ENCODE results near the gene CD44. TPM values are rescaled to one million over a fixed set of nuclear protein-coding genes. Genes with fewer than 3 reads are reported as not detected.

The CD44 gene
- total RNA-seq, 4 donors from 2014 or later = 211 to 319 (median 266) TPM

DNA sequence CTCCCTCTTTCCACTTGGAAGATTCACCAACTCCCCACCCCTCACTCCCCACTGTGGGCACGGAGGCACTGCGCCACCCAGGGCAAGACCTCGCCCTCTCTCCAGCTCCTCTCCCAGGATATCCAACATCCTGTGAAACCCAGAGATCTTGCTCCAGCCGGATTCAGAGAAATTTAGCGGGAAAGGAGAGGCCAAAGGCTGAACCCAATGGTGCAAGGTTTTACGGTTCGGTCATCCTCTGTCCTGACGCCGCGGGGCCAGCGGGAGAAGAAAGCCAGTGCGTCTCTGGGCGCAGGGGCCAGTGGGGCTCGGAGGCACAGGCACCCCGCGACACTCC, 397 bp upstream of the CD44 start:
- Histone ChIP-seq H3K9me3 (no peaks in the 10 kb centered on the region), H3K27me3 (no peaks in the 10 kb centered on the region), H3K27ac (peak overlapping the region; percentile 73 to 95 (median 94)), H3K36me3 (no peaks in the 10 kb centered on the region), H3K4me1 (peaks cover 0 to 41% (median 8%) of the 10 kb centered on the region in 3 donors), H3K4me3 (peak overlapping the region; percentile 64 to 87)
- 0 to 7% methylated on average over 2 to 9 of the region's 16 CpGs for WGBS, 2 donors (ENCODE audit: low coverage in 1 of 2)
- TF ChIP-seq EP300 (IDR thresholded peaks at IDR 0.05) (no peak), POLR2AphosphoS5 (IDR thresholded peaks at IDR 0.05) (no peak), POLR2A (IDR thresholded peaks at IDR 0.05) (no peak)
- TF ChIP-seq, protein P1, sequence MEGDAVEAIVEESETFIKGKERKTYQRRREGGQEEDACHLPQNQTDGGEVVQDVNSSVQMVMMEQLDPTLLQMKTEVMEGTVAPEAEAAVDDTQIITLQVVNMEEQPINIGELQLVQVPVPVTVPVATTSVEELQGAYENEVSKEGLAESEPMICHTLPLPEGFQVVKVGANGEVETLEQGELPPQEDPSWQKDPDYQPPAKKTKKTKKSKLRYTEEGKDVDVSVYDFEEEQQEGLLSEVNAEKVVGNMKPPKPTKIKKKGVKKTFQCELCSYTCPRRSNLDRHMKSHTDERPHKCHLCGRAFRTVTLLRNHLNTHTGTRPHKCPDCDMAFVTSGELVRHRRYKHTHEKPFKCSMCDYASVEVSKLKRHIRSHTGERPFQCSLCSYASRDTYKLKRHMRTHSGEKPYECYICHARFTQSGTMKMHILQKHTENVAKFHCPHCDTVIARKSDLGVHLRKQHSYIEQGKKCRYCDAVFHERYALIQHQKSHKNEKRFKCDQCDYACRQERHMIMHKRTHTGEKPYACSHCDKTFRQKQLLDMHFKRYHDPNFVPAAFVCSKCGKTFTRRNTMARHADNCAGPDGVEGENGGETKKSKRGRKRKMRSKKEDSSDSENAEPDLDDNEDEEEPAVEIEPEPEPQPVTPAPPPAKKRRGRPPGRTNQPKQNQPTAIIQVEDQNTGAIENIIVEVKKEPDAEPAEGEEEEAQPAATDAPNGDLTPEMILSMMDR (IDR thresholded peaks at IDR 0.05) = no peak
- no peak for ATAC-seq

DNA sequence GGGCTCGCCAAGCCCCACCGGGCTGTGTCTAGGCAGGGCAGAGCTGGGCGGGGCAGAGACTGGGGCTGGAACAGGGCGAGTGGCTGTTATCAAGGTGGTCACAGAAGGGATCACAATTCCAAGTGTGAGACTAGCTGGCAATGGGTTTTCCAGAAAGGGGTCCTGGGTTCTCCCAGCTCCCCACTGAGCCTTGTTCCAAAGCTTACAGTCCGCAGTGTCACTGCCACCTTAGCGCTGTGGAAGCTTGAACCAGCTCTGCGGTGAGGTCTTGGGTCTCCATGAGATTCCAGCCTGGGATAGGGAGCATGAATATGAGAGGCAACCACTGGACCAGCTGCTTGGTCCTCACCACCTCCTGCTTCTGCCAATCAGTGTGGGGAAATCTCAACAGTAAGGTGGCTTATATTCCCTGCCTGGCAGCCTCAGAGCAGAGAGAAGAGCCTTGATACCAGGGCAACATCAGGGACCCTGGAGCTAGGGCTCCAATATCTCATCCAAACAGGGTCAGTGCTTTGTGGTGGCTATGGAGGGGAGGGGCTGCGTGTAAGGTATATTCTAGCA, 831 bp downstream of the CD44 start:
- Histone ChIP-seq H3K27ac (peak overlapping the region; percentile 73 to 95 (median 94)), H3K4me3 (peak overlapping the region; percentile 64 to 87), H3K27me3 (no peaks in the 10 kb centered on the region), H3K9me3 (no peaks in the 10 kb centered on the region), H3K36me3 (no peaks in the 10 kb centered on the region), H3K4me1 (peaks cover 0 to 53% (median 17%) of the 10 kb centered on the region in 3 donors)
- TF ChIP-seq POLR2A (IDR thresholded peaks at IDR 0.05) = no peak
- TF ChIP-seq POLR2AphosphoS5 (IDR thresholded peaks at IDR 0.05) = peak; percentile 3
- TF ChIP-seq, protein P1 (IDR thresholded peaks at IDR 0.05) = no peak
- ATAC-seq = peak; percentile 56
- WGBS, 2 donors (ENCODE audit: low coverage in 1 of 2) = 13% methylated on average over 3 of the region's 8 CpGs; no CpG with 5 or more reads in 1 of the 2 donors

DNA sequence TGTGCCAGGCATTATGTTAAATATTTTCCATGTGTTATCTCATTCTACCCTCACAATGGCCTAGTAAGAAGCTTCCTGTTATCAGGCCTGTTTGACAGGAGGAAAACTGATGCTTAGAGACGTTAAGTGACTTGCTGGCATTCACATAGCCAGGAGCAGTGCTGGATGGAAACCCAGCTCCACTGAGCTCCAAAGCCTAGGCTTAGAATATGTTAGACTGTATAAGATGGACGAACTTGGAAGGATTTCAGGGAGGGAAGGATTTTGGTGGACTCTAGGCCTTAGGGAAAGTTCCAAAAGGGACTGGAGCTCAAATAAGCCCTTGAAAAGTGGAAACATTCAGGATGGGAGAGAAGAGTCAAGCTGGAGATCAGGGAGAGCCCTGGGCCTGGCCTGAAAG, 2.1 kb downstream of the CD44 start:
- no peak for ATAC-seq
- peak overlapping the region; percentile 35 to 95 (median 94) for H3K27ac ChIP-seq
- H3K4me3 ChIP-seq = peak overlapping the region; percentile 64 to 87
- no peaks in the 10 kb centered on the region for H3K36me3 ChIP-seq
- 0% methylated on average over 2 of the region's 2 CpGs for WGBS, 2 donors (ENCODE audit: low coverage in 1 of 2)
- H3K9me3 ChIP-seq = no peaks in the 10 kb centered on the region
- TF ChIP-seq POLR2AphosphoS5 (IDR thresholded peaks at IDR 0.05) = no peak
- TF ChIP-seq EP300 (IDR thresholded peaks at IDR 0.05) = no peak
- H3K4me1 ChIP-seq = peaks cover 9 to 66% (median 28%) of the 10 kb centered on the region in 3 donors
- no peaks in the 10 kb centered on the region for H3K27me3 ChIP-seq

DNA sequence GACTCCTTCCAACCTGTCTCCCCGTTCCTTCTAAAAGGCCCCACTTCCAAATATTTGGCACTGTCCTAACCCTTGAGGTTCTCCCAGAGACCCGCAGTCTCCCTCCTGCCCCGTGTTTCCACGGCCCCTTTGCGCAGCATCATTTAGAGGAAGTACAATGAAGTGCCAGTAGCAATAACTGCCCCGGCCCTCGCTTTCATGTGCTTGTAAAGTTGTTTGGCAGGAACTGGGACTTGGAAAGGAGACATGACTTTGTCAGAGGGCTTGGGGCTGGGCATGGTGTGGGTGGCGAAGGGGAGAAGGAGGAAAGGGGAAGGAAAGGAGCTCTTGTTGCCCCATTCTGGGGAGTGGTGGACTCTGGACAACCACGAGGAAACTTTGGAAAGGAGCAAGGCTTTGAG, 2.6 kb downstream of the CD44 start:
- no peak for TF ChIP-seq EP300 (IDR thresholded peaks at IDR 0.05)
- TF ChIP-seq POLR2A (IDR thresholded peaks at IDR 0.05) = peak in 1 of 2 donors; percentile 13
- ATAC-seq = no peak
- H3K9me3 ChIP-seq = no peaks in the 10 kb centered on the region
- no peaks in the 10 kb centered on the region for H3K27me3 ChIP-seq
- no peaks in the 10 kb centered on the region for H3K36me3 ChIP-seq
- 13 to 17% methylated on average over 2 to 4 of the region's 9 CpGs for WGBS, 2 donors (ENCODE audit: low coverage in 1 of 2)
- H3K4me1 ChIP-seq = peaks cover 9 to 71% (median 28%) of the 10 kb centered on the region in 3 donors
- peak overlapping the region; percentile 64 to 87 for H3K4me3 ChIP-seq
- peak overlapping the region; percentile 35 to 95 (median 94) for H3K27ac ChIP-seq

DNA sequence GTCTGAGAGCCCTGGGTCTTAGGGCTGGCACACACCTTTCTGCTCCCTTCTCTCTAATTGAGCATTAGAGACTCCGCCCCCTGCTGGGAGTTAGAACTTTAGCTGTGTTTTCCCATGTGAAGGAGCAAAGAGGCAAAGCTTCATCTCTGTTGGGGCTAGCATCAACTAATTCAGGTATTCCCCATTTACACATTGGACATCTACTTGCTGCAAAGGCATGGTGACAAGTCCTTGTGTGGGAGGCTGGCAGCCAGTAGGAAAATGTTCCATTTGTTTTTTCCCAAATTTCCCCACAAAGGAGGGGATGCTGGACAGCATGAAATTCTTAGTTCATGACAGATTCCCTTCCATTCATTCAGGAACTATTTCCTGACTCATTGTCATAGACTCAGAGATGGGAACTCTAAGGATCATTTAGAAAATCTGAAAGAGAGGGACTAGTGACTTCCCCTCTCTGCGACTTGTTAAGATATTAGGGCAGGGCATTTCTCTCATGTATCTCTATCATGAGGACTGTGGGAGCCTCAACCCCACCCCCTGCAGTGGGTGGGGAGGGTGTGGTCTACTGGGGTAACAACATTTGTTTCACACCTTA, 3.6 kb downstream of the CD44 start:
- ATAC-seq = no peak
- Histone ChIP-seq H3K4me1 (peaks cover 9 to 81% (median 28%) of the 10 kb centered on the region in 3 donors), H3K4me3 (peak overlapping the region in 1 of 2 donors; percentile 87)

More for the DNA sequence above, 3.6 kb downstream of the CD44 start:
- no peaks in the 10 kb centered on the region for H3K27me3 ChIP-seq
- WGBS, 2 donors (ENCODE audit: low coverage in 1 of 2) = 51 to 62% methylated on average over 2 of the region's 2 CpGs
- peak overlapping the region in 3 of 4 donors; percentile 29 to 95 (median 94) for H3K27ac ChIP-seq
- H3K9me3 ChIP-seq = no peaks in the 10 kb centered on the region
- TF ChIP-seq EP300 (IDR thresholded peaks at IDR 0.05) (no peak), POLR2A (IDR thresholded peaks at IDR 0.05) (no peak), POLR2AphosphoS5 (IDR thresholded peaks at IDR 0.05) (peak; percentile 73)
- TF ChIP-seq, protein P1 (IDR thresholded peaks at IDR 0.05) = no peak
- no peaks in the 10 kb centered on the region for H3K36me3 ChIP-seq

Data from gastroesophageal sphincter (tissue), 4 donors.